ENCODE data around the gene TCF3.

DNA sequence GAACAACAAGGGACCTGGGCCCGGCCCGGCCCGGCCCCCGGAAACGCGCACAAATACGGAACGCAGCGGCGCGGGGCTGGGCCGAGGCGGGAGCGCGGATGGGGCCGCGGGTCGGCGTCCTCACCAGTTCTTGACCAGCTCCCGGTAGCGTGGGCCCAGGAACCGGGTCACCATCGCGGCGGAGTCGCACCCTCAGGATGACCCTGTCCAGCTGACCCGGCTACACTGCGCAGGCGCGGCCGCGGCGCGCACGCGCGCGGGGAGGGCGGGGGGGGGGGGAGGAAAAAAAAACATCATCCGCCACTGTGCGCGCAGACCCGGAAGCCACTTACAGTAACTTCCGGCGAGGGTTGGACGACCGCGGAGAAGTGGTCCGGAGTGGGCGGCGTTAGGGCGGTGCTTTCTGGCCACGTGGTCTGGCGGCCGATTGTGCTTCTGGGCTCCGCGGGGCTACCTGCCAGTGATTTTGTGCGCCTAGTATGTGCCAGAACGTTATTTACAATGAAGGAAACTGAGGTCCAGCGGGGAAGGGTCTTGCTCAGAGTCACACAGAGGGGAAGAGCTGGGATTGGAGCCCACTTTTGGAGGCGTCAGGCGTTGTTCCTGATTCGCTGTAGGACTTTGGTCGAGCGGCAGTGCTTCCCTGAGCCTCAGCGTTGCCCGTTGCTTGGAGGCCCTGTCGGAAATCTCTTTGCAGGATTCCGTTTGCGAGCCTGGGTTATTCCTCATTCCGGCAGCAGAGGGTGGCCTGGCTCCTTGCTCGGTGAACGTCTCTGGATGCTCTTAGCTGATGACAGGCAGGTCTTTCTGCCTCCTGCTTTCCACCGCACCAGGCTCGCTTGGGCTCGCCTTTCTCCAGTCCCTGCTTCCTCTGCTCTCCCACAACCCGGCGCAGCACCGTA, 46.9 kb downstream of the TCF3 start, which contains the start of gene UQCR11:
- TF ChIP-seq CTCF (IDR thresholded peaks at IDR 0.05) (peak in 1 of 3 donors; percentile 81), POLR2A (IDR thresholded peaks at IDR 0.05) (no peak)

All from lower leg skin (tissue), 3 donors.